WTC11 (cell line): ENCODE data around the gene TMC3. TPM values are rescaled to one million over a fixed set of nuclear protein-coding genes. Genes with fewer than 3 reads are reported as not detected.

Experiments
- ATAC-seq: fragments of 200-7000 bp; cut with Tn5 transposase; 2 replicates; pipeline ENCODE4 v1.10.0; 2021; ENCODE audit warnings: mild to moderate bottlenecking, moderate library complexity
- CTCF ChIA-PET: fragments of 300-600 bp; sonication (Branson Sonifier 250); formaldehyde crosslinking; loops from one replicate; lab custom pipeline; 2021; ENCODE audit warnings: antibody characterized with exemption; lab: Charles Lee
- POLR2A ChIA-PET: fragments of 350-600 bp; sonication (Branson Sonifier 250); formaldehyde crosslinking; loops from one replicate; lab custom pipeline; 2021; ENCODE audit warnings: antibody characterized with exemption; lab: Charles Lee
- DNase-seq: peaks from one replicate; pipeline ENCODE4 v3.0.0; 2021; ENCODE audit warnings: low spot score
- H3K27ac Mint-ChIP-seq: 2 replicates; pipeline ENCODE4 v1.8.0; 2021; ENCODE audit warnings: mixed read lengths
- H3K27me3 Mint-ChIP-seq: 2 replicates; pipeline ENCODE4 v1.8.0; 2021; ENCODE audit warnings: low read depth, mild to moderate bottlenecking, moderate library complexity, mixed read lengths
- H3K36me3 Mint-ChIP-seq: 2 replicates; pipeline ENCODE4 v1.8.0; 2021; ENCODE audit warnings: mixed read lengths
- H3K4me1 Mint-ChIP-seq: 2 replicates; pipeline ENCODE4 v1.8.0; 2022; ENCODE audit warnings: mixed read lengths
- H3K4me3 Mint-ChIP-seq: 2 replicates; pipeline ENCODE4 v1.8.0; 2021; ENCODE audit warnings: mild to moderate bottlenecking, moderate library complexity, mixed read lengths
- H3K9me3 Mint-ChIP-seq: 2 replicates; pipeline ENCODE4 v1.8.0; 2021; ENCODE audit warnings: mixed read lengths
- ESRRA ChIP-seq: sonication (generic); formaldehyde crosslinking; IDR thresholded peaks from 2 replicates; pipeline ENCODE4 v1.8.1; 2022; ENCODE audit warnings: mild to moderate bottlenecking, missing genetic modification reagents, borderline replicate concordance
- JUN ChIP-seq: sonication (generic); formaldehyde crosslinking; IDR thresholded peaks from 2 replicates; pipeline ENCODE4 v1.8.0; 2023; ENCODE audit warnings: mild to moderate bottlenecking, missing genetic modification reagents
- NFYB ChIP-seq: sonication (generic); formaldehyde crosslinking; conservative IDR thresholded peaks from 2 replicates; pipeline ENCODE4 v1.8.0; 2022; ENCODE audit warnings: low read depth, missing genetic modification reagents
- NR3C1 ChIP-seq: sonication (generic); formaldehyde crosslinking; conservative IDR thresholded peaks from 2 replicates; pipeline ENCODE4 v1.8.1; 2023; ENCODE audit warnings: low read depth, mild to moderate bottlenecking, missing genetic modification reagents
- SOX15 ChIP-seq: fragments of 250-450 bp; sonication (Bioruptor Pico); IDR thresholded peaks from 2 replicates; pipeline ENCODE4 v1.9.0; 2021; ENCODE audit warnings: mild to moderate bottlenecking
- TP53 ChIP-seq: sonication (generic); formaldehyde crosslinking; IDR thresholded peaks from 2 replicates; pipeline ENCODE4 v1.8.1; 2023; ENCODE audit warnings: mild to moderate bottlenecking, missing genetic modification reagents
- ZNF232 ChIP-seq: sonication (generic); formaldehyde crosslinking; IDR thresholded peaks from 2 replicates; pipeline ENCODE4 v1.8.0; 2022; ENCODE audit warnings: mild to moderate bottlenecking, missing genetic modification reagents
- ZNF423 ChIP-seq: fragments of 250-450 bp; sonication (Bioruptor Pico); IDR thresholded peaks from 2 replicates; pipeline ENCODE4 v2.1.2; 2022; ENCODE audit warnings: mild to moderate bottlenecking, moderate library complexity
- total RNA-seq: library from RNA; stranded (reverse); gene quantifications from 3 replicates; pipeline ENCODE4 v1.2.3, GENCODE V29; 2021
- TF ChIP-seq, protein P1 (sequence below): sonication (generic); formaldehyde crosslinking; IDR thresholded peaks from 2 replicates; pipeline ENCODE4 v1.8.0; 2022; ENCODE audit warnings: mild to moderate bottlenecking, missing genetic modification reagents
- TF ChIP-seq, protein P2 (sequence below): sonication (generic); formaldehyde crosslinking; IDR thresholded peaks from 2 replicates; pipeline ENCODE4 v1.8.0; 2023; ENCODE audit warnings: mild to moderate bottlenecking, missing genetic modification reagents
- TF ChIP-seq, protein P3 (sequence below): sonication (generic); formaldehyde crosslinking; conservative IDR thresholded peaks from 2 replicates; pipeline ENCODE4 v1.8.1; 2022; ENCODE audit warnings: mild to moderate bottlenecking, missing genetic modification reagents
- TF ChIP-seq, protein P4 (sequence below): fragments of 250-450 bp; sonication (Bioruptor Pico); IDR thresholded peaks from 2 replicates; pipeline ENCODE4 v1.8.0; 2021; ENCODE audit warnings: mild to moderate bottlenecking
- TF ChIP-seq, protein P5 (sequence below): fragments of 200-600 bp; IDR thresholded peaks from 2 replicates; pipeline ENCODE4 v1.8.0; 2022; ENCODE audit warnings: antibody characterized with exemption
- TF ChIP-seq, protein P6 (sequence below): sonication (generic); formaldehyde crosslinking; IDR thresholded peaks from 2 replicates; pipeline ENCODE4 v1.8.1; 2023; ENCODE audit warnings: mild to moderate bottlenecking, moderate library complexity, missing genetic modification reagents

The TMC3 gene
- total RNA-seq, 1 experiment from 2014 or later: not detected

DNA sequence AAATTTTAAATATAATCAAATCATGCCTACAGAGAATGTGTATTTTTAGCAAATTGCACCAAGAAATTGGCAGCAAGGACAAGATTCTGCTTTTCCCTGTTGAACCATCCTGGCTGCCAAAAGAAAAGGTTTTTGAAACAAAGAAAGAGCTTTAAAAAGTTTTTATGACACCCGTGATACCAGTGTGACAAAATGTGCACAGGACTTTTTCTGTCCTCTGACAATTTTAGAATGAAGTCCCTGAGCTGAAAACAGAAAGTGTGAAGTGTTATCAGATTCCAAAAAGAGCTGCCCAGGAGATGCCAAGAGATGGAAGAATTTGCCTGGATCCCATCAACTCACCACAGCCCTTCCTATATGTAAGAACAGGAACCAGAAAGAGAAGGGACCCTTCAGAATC, 33.2 kb upstream of the TMC3 start:
- H3K27ac Mint-ChIP-seq: no peak overlapping the region
- H3K36me3 Mint-ChIP-seq: no peaks in the 10 kb centered on the region
- POLR2A ChIA-PET: no interaction called here
- TF ChIP-seq, protein P1, sequence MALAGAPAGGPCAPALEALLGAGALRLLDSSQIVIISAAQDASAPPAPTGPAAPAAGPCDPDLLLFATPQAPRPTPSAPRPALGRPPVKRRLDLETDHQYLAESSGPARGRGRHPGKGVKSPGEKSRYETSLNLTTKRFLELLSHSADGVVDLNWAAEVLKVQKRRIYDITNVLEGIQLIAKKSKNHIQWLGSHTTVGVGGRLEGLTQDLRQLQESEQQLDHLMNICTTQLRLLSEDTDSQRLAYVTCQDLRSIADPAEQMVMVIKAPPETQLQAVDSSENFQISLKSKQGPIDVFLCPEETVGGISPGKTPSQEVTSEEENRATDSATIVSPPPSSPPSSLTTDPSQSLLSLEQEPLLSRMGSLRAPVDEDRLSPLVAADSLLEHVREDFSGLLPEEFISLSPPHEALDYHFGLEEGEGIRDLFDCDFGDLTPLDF (CRISPR knock-in tag): no peak
- TF ChIP-seq TP53 (no peak), NR3C1 (CRISPR knock-in tag) (no peak), NFYB (CRISPR knock-in tag) (no peak), SOX15 (CRISPR knock-in tag) (no peak), ZNF423 (CRISPR knock-in tag) (no peak), JUN (CRISPR knock-in tag) (no peak)
- TF ChIP-seq, protein P2, sequence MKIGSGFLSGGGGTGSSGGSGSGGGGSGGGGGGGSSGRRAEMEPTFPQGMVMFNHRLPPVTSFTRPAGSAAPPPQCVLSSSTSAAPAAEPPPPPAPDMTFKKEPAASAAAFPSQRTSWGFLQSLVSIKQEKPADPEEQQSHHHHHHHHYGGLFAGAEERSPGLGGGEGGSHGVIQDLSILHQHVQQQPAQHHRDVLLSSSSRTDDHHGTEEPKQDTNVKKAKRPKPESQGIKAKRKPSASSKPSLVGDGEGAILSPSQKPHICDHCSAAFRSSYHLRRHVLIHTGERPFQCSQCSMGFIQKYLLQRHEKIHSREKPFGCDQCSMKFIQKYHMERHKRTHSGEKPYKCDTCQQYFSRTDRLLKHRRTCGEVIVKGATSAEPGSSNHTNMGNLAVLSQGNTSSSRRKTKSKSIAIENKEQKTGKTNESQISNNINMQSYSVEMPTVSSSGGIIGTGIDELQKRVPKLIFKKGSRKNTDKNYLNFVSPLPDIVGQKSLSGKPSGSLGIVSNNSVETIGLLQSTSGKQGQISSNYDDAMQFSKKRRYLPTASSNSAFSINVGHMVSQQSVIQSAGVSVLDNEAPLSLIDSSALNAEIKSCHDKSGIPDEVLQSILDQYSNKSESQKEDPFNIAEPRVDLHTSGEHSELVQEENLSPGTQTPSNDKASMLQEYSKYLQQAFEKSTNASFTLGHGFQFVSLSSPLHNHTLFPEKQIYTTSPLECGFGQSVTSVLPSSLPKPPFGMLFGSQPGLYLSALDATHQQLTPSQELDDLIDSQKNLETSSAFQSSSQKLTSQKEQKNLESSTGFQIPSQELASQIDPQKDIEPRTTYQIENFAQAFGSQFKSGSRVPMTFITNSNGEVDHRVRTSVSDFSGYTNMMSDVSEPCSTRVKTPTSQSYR: no peak
- TF ChIP-seq, protein P3, sequence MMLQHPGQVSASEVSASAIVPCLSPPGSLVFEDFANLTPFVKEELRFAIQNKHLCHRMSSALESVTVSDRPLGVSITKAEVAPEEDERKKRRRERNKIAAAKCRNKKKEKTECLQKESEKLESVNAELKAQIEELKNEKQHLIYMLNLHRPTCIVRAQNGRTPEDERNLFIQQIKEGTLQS (CRISPR knock-in tag): no peak
- TF ChIP-seq, protein P4, sequence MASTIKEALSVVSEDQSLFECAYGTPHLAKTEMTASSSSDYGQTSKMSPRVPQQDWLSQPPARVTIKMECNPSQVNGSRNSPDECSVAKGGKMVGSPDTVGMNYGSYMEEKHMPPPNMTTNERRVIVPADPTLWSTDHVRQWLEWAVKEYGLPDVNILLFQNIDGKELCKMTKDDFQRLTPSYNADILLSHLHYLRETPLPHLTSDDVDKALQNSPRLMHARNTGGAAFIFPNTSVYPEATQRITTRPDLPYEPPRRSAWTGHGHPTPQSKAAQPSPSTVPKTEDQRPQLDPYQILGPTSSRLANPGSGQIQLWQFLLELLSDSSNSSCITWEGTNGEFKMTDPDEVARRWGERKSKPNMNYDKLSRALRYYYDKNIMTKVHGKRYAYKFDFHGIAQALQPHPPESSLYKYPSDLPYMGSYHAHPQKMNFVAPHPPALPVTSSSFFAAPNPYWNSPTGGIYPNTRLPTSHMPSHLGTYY (CRISPR knock-in tag): no peak
- TF ChIP-seq, all 79 proteins: peak for 0
- CTCF ChIA-PET: interaction anchor here (2.7 to 5.4 kb wide), 2 partner anchors 132 to 141 kb away, joined by 13 to 38 read pairs; no protein-coding TSS in a partner anchor
- ATAC-seq: no peak
- Mint-ChIP-seq H3K9me3 (no peaks in the 10 kb centered on the region), H3K27me3 (no peaks in the 10 kb centered on the region), H3K4me3 (no peak overlapping the region), H3K4me1 (peaks cover 8% of the 10 kb centered on the region)
- no peak for DNase-seq

DNA sequence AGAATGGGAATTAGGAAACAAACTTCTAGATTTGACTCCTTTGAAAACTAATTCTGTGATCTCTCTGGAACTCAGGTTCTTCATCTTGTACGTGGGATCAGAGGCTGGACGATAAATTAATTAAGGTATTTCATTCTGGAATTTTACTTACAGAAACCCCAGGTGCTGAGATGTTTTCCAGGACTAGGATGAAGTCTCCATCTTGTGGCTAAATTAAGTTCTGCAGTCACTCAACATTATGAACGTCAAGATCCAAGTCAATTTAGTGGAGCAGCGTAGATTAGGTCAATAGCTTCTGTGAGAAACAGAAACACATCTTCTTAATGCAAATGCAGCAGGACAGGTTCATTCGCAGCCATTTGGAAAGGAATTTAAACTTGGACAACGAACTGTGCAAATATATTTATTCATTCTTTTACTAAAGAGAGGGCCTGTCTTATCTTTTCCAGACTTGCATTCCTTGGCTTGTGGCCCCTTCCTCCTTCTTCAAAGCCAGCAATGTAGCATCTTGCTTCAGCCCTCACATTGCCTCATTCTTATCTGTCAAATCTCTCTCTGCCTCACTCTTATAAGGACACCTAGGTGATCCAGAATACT, 26.7 kb upstream of the TMC3 start:
- POLR2A ChIA-PET: no interaction called here
- Mint-ChIP-seq H3K9me3 (peaks cover 10% of the 10 kb centered on the region), H3K4me3 (no peak overlapping the region), H3K36me3 (peaks cover 2% of the 10 kb centered on the region), H3K27ac (no peak overlapping the region), H3K27me3 (no peaks in the 10 kb centered on the region), H3K4me1 (no peaks in the 10 kb centered on the region; the same call in 1 of the 2 replicates)
- no peak for TF ChIP-seq ZNF232
- TF ChIP-seq, protein P5, sequence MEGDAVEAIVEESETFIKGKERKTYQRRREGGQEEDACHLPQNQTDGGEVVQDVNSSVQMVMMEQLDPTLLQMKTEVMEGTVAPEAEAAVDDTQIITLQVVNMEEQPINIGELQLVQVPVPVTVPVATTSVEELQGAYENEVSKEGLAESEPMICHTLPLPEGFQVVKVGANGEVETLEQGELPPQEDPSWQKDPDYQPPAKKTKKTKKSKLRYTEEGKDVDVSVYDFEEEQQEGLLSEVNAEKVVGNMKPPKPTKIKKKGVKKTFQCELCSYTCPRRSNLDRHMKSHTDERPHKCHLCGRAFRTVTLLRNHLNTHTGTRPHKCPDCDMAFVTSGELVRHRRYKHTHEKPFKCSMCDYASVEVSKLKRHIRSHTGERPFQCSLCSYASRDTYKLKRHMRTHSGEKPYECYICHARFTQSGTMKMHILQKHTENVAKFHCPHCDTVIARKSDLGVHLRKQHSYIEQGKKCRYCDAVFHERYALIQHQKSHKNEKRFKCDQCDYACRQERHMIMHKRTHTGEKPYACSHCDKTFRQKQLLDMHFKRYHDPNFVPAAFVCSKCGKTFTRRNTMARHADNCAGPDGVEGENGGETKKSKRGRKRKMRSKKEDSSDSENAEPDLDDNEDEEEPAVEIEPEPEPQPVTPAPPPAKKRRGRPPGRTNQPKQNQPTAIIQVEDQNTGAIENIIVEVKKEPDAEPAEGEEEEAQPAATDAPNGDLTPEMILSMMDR: peak; percentile 38; the same call in 1 of the 2 replicates
- CTCF ChIA-PET: interaction anchor here (0.5 to 4.6 kb wide), 13 partner anchors 9 to 218 kb away, joined by 3 to 65 read pairs (median 3); partner anchors contain the start of gene STARD5
- DNase-seq: no peak
- peak; percentile 48; the same call in 1 of the 2 replicates for ATAC-seq

DNA sequence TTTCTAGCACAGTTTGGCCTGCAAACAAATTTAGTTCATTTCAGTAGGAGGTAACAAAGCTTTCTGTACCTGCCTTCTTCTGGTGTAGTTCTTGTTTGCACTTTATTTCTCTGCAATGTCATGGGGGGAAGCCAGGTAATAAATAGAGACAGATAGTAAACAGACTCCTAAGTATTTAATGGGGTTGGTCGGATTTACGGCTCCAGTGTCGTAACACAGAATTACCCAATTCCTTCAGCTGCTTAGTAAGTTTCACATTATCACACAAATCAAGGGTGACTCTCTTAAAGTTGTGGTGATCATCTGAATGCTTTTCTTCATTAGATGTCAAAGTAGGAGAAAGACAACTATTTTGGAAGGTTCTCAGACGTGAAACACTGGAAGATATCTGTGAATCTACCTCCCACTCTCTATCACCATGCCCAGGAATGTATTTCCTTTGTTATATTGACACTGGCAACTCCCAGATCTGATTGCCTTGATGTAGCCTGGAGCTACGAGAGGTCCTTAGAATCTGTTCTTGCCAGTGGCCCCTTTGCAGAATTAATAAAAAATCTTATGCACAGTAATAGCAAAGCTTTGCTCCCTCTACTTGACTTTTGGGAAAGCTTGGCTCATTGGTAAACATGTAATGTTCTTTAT, 25.0 kb upstream of the TMC3 start:
- H3K4me1 Mint-ChIP-seq: no peaks in the 10 kb centered on the region
- peaks cover 2% of the 10 kb centered on the region for H3K36me3 Mint-ChIP-seq
- ATAC-seq: no peak
- POLR2A ChIA-PET: no interaction called here
- H3K27ac Mint-ChIP-seq: no peak overlapping the region
- H3K9me3 Mint-ChIP-seq: peaks cover 10% of the 10 kb centered on the region
- CTCF ChIA-PET: interaction anchor here (1.3 to 4.6 kb wide), 4 partner anchors 11 to 291 kb away, joined by 3 to 65 read pairs (median 25); no protein-coding TSS in a partner anchor
- no peaks in the 10 kb centered on the region for H3K27me3 Mint-ChIP-seq
- DNase-seq: no peak
- H3K4me3 Mint-ChIP-seq: no peak overlapping the region
- TF ChIP-seq, protein P3 (CRISPR knock-in tag): no peak
- TF ChIP-seq, protein P6, sequence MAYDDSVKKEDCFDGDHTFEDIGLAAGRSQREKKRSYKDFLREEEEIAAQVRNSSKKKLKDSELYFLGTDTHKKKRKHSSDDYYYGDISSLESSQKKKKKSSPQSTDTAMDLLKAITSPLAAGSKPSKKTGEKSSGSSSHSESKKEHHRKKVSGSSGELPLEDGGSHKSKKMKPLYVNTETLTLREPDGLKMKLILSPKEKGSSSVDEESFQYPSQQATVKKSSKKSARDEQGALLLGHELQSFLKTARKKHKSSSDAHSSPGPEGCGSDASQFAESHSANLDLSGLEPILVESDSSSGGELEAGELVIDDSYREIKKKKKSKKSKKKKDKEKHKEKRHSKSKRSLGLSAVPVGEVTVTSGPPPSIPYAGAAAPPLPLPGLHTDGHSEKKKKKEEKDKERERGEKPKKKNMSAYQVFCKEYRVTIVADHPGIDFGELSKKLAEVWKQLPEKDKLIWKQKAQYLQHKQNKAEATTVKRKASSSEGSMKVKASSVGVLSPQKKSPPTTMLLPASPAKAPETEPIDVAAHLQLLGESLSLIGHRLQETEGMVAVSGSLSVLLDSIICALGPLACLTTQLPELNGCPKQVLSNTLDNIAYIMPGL (CRISPR knock-in tag): no peak
- TF ChIP-seq ESRRA (CRISPR knock-in tag): no peak
